Measurements from ENCODE around the gene TREML1. TPM values are rescaled to one million over a fixed set of nuclear protein-coding genes. Genes with fewer than 3 reads are reported as not detected.
A peak's percentile ranks its signal among the peaks of the same experiment; 100 is the strongest.

TREML1 gene
- total and polyA plus RNA-seq, 2 of the 4 experiments (the other 2 are of a cell fraction): not detected

DNA sequence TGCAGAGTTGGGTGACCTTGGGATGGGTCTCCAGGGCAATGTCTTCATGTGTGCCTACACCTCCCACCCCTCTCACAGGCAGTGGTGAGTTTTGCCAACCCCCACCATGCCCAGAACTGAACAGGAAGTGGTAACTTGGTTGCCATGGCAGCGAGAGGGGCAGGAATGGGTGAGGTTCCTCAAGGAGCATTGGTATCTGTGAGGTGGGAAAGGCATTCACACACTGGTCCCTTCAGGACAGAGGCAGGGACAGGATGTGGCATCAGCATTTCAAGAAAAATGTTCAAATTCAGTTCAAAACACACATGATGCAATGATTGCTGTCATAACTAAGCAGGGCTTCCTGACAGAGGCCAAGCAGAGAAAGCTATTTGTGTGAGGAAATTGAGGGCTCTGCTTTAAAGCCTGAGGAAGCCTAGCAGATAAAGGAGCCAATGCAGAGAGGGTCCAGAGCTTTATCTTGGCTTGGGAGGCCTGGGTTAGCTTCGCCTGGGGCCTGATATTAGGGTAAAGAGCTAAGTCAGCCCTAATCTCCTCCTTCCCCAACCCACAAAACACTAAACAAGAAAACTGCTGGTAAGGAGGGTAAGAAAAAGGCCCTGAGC, 46.3 kb upstream of the TREML1 start:
- WGBS, 2 experiments (ENCODE audit: extremely low coverage in 2 of 2, insufficient read length in 1 of 2): no CpG with 5 or more reads among the region's 2 CpGs
- in situ Hi-C loops (cut with MboI; ENCODE audit: low sequenced_read_pairs): no loop called here
- Histone ChIP-seq H3K14ac (replicated peaks; ENCODE audit: low read depth, low read length) (no peak overlapping the region), H3K36me3 (ENCODE audit: control insufficient read depth, insufficient read depth, low read length) (no peaks in the 10 kb centered on the region), H3K79me1 (ENCODE audit: low read depth in 1 of 2, low read length in 2 of 2) (no peaks in the 10 kb centered on the region), H2BK20ac (ENCODE audit: low read depth, low read length) (no peak overlapping the region), H3K4me2 (ENCODE audit: low read depth, low read length) (no peak overlapping the region), H4K8ac (ENCODE audit: low read depth in 2 of 2, low read length in 2 of 2) (no peak overlapping the region), H2AK9ac (replicated peaks; ENCODE audit: low read depth, low read length, poor library complexity) (no peak overlapping the region), H3K9me1 (ENCODE audit: insufficient read depth, low read length) (no peaks in the 10 kb centered on the region), H3K27ac (ENCODE audit: insufficient read depth, low read length) (no peak overlapping the region), H3K4me3 (ENCODE audit: insufficient read depth, low read depth, low read length) (no peak overlapping the region), H3K23ac (ENCODE audit: low read depth, low read length) (no peak overlapping the region), H3K4ac (ENCODE audit: low read depth, low read length) (no peak overlapping the region), H4K20me1 (ENCODE audit: insufficient read depth, low read length) (no peaks in the 10 kb centered on the region), H3K18ac (ENCODE audit: low read depth, low read length) (no peak overlapping the region), H2BK5ac (ENCODE audit: low read depth, low read length, poor library complexity, severe bottlenecking) (no peak overlapping the region), H2BK120ac (ENCODE audit: low read depth, low read length) (no peak overlapping the region), H3K4me1 (ENCODE audit: control insufficient read depth, insufficient read depth, low read length) (no peaks in the 10 kb centered on the region), H4K5ac (ENCODE audit: low read depth, low read length) (no peak overlapping the region), H4K91ac (ENCODE audit: insufficient read depth, low read depth, low read length) (no peak overlapping the region), H3K9ac (ENCODE audit: low read depth, low read length) (no peak overlapping the region), H3K9me3 (ENCODE audit: control insufficient read depth, insufficient read depth, low read length) (no peaks in the 10 kb centered on the region), H3K27me3 (ENCODE audit: control insufficient read depth, insufficient read depth, low read length) (peaks cover 6% of the 10 kb centered on the region; the same call in 1 of the 2 replicates), H2BK15ac (ENCODE audit: low read depth, low read length) (no peak overlapping the region), H3K56ac (ENCODE audit: extremely low read depth, insufficient read depth, low read length) (no peak overlapping the region), H2AK5ac (ENCODE audit: low read depth, low read length) (no peak overlapping the region), H2AFZ (replicated peaks; ENCODE audit: low read length, poor library complexity) (no peak overlapping the region)
- dilution Hi-C loops (cut with HindIII; ENCODE audit: low sequenced_read_pairs, unreplicated experiment): no loop called here
- DNase-seq (no peak), ATAC-seq (ENCODE audit: low read depth) (no peak; the same call in 1 of the 2 replicates)
- ChIA-PET CTCF (interaction anchor here (0.5 kb wide), 1 partner anchor 392 kb away, joined by 6 read pairs; no protein-coding TSS in a partner anchor), POLR2A (ENCODE audit: unreplicated experiment) (no interaction called here)
- intact Hi-C loops (cut with micrococcal nuclease): no loop called here
- no TSS peak for BruUV-seq (replicated peaks)
- TF ChIP-seq CEBPB (IDR thresholded peaks at IDR 0.05; ENCODE audit: low read depth, low read length) (peak; percentile 38; the same call in 1 of the 2 replicates), POLR2A (IDR thresholded peaks at IDR 0.05; ENCODE audit: low read depth, low read length) (no peak), BHLHE40 (IDR thresholded peaks at IDR 0.05; ENCODE audit: low read depth, low read length) (no peak)

Data from IMR-90 (cell line).